ENCODE data around the gene RYK.

- no peak for TF ChIP-seq HOXB13 (CRISPR knock-in tag; IDR thresholded peaks at IDR 0.05; ENCODE audit: low read depth)
- no peak for TF ChIP-seq POLR2A (IDR thresholded peaks at IDR 0.05; ENCODE audit: low read length)
- no peak for TF ChIP-seq PBX3 (IDR thresholded peaks at IDR 0.05)
- TF ChIP-seq EP300 (IDR thresholded peaks at IDR 0.05), result no peak
- peak; percentile 20; the same call in 2 of the 3 replicates for TF ChIP-seq CTCF (IDR thresholded peaks at IDR 0.05)
- no peak for TF ChIP-seq TP53 (CRISPR knock-in tag; IDR thresholded peaks at IDR 0.05)
These were observed 48.7 kb upstream of the RYK start for GRCh38 chr3:134299185-134299887.

All from A549 (cell line).